ENCODE measurements around the gene TRIM44.

TRIM44 gene

DNA sequence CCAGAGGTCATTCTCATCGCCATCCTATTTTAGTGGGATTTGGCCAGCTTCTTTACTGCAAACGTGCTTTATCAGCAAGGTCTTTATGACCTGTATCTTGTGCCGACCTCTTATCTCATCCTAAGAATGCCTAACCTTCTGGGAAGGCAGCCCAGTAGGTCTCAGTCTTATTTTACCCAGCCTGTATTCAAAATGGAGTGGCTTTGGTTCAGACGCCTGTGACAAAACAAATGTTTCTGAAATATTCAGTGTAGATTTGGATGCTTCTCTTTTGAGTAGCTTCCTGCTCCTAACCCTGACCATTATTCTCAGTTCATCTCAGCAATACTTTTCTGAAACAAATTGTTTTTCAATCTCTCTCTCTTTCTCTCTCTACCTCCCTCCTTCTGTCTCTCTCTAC lies 60.1 kb downstream of the TRIM44 start:
- no peaks in the 10 kb centered on the region for H3K27me3 ChIP-seq (ENCODE audit: control insufficient read depth, insufficient read depth, low read length)

DNA sequence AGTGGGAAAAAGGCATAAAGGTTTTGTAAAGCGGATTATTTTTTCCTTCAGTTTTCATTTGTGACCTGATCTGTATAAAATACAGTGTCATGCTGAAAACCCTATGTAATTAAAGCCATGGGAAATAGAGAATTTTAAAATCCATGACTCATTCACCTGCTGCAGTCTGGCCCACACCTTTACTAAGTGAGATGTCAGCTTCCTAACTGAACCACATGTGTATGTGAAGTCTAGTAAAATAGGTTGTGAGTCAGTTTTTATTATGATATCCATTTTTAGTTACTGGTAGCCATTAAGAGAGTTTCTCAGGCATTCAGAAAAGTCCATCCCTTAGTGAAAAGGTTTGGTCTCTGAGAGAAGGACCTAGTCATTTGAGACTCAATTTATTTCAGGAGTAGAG lies 60.9 kb downstream of the TRIM44 start:
- no peak for TF ChIP-seq CTCF (IDR thresholded peaks at IDR 0.05)
- H3K4me2 ChIP-seq (ENCODE audit: low read length), result no peak overlapping the region
- H3K4me1 ChIP-seq, result no peaks in the 10 kb centered on the region
- no peaks in the 10 kb centered on the region for H3K79me2 ChIP-seq
- no peak overlapping the region for H3K9ac ChIP-seq
- no peaks in the 10 kb centered on the region for H3K36me3 ChIP-seq (ENCODE audit: control insufficient read depth, insufficient read depth, low read length)
- H3K9me3 ChIP-seq (ENCODE audit: control insufficient read depth, low read length), result no peaks in the 10 kb centered on the region
- no peak overlapping the region for H3K4me3 ChIP-seq (ENCODE audit: low read depth, low read length)
- H2AFZ ChIP-seq, result no peak overlapping the region
- H3K27ac ChIP-seq, result no peak overlapping the region
- H3K27me3 ChIP-seq (ENCODE audit: control insufficient read depth, insufficient read depth, low read length), result no peaks in the 10 kb centered on the region

More for the DNA sequence above, 60.1 kb downstream of the TRIM44 start:
- no peaks in the 10 kb centered on the region for H3K79me2 ChIP-seq
- H3K9ac ChIP-seq, result no peak overlapping the region
- no peak overlapping the region for H3K4me2 ChIP-seq (ENCODE audit: low read length)
- TF ChIP-seq CTCF (IDR thresholded peaks at IDR 0.05), result no peak
- no peaks in the 10 kb centered on the region for H3K36me3 ChIP-seq (ENCODE audit: control insufficient read depth, insufficient read depth, low read length)
- no peak overlapping the region for H2AFZ ChIP-seq
- no peaks in the 10 kb centered on the region for H3K4me1 ChIP-seq
- no peaks in the 10 kb centered on the region for H3K9me3 ChIP-seq (ENCODE audit: control insufficient read depth, low read length)
- no peak overlapping the region for H3K27ac ChIP-seq
- H3K4me3 ChIP-seq (ENCODE audit: low read depth, low read length), result no peak overlapping the region

DNA sequence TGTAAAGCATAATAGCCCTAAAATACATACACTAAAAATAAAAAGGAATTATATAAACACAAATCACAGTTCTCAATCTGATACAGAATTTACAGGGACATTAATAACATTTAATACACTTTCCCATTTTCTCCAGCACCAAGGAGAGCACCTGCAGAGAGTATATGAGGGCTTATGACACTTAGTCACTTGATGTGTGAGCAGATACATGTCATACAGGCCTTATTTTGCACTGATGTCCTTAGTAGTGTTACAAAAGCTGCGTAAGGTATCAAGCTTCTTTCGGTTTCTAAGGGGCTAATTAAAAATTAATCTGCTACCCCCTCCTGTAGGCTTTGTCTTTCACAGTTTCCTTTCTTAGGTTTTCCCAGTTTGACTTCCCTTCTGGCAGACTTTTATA lies 61.3 kb downstream of the TRIM44 start:
- no peak overlapping the region for H3K9ac ChIP-seq

GRCh38 chr11:35725885-35726284 lies 63.3 kb downstream of the TRIM44 start:
- Histone ChIP-seq H3K79me2 (no peaks in the 10 kb centered on the region), H3K4me3 (ENCODE audit: low read depth, low read length) (no peak overlapping the region), H3K36me3 (ENCODE audit: control insufficient read depth, insufficient read depth, low read length) (no peaks in the 10 kb centered on the region), H3K9ac (no peak overlapping the region), H3K4me1 (no peaks in the 10 kb centered on the region), H3K27me3 (ENCODE audit: control insufficient read depth, insufficient read depth, low read length) (no peaks in the 10 kb centered on the region), H3K4me2 (ENCODE audit: low read length) (no peak overlapping the region), H2AFZ (no peak overlapping the region), H3K27ac (no peak overlapping the region), H3K9me3 (ENCODE audit: control insufficient read depth, low read length) (no peaks in the 10 kb centered on the region)
- no peak for TF ChIP-seq CTCF (IDR thresholded peaks at IDR 0.05)

More for the DNA sequence above, 61.3 kb downstream of the TRIM44 start:
- H3K36me3 ChIP-seq (ENCODE audit: control insufficient read depth, insufficient read depth, low read length), result no peaks in the 10 kb centered on the region
- H3K79me2 ChIP-seq, result no peaks in the 10 kb centered on the region
- H2AFZ ChIP-seq, result no peak overlapping the region
- no peak overlapping the region for H3K4me2 ChIP-seq (ENCODE audit: low read length)
- no peaks in the 10 kb centered on the region for H3K4me1 ChIP-seq
- no peaks in the 10 kb centered on the region for H3K27me3 ChIP-seq (ENCODE audit: control insufficient read depth, insufficient read depth, low read length)
- no peak overlapping the region for H3K4me3 ChIP-seq (ENCODE audit: low read depth, low read length)
- no peaks in the 10 kb centered on the region for H3K9me3 ChIP-seq (ENCODE audit: control insufficient read depth, low read length)
- no peak overlapping the region for H3K27ac ChIP-seq
- no peak for TF ChIP-seq CTCF (IDR thresholded peaks at IDR 0.05)

DNA sequence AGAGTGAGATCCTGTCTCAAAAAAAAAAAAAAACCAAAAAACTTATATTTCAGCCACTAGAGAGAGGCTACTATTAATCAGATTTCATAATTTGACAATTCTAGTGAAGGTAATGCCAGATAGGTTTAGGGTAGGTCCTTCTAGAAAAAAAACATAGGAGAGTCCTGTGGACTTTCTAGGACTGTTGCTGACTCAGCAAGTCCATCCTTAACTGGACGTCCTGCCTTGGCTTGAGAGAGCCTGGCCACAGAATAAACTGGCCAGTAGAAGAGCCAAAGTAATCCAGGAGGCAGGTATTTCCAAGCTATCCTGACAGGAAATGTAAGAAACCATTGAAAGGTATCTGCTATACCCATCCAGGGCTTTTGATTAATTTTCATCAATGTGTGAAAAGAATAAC lies 64.6 kb downstream of the TRIM44 start:
- Histone ChIP-seq H3K79me2 (no peaks in the 10 kb centered on the region), H2AFZ (no peak overlapping the region), H3K27me3 (ENCODE audit: control insufficient read depth, insufficient read depth, low read length) (no peaks in the 10 kb centered on the region), H3K4me2 (ENCODE audit: low read length) (no peak overlapping the region), H3K4me3 (ENCODE audit: low read depth, low read length) (no peak overlapping the region), H3K9ac (no peak overlapping the region), H3K4me1 (no peaks in the 10 kb centered on the region), H3K27ac (no peak overlapping the region), H3K36me3 (ENCODE audit: control insufficient read depth, insufficient read depth, low read length) (no peaks in the 10 kb centered on the region), H3K9me3 (ENCODE audit: control insufficient read depth, low read length) (no peaks in the 10 kb centered on the region)
- TF ChIP-seq CTCF (IDR thresholded peaks at IDR 0.05), result no peak
